OCI-LY3 (cell line): ENCODE measurements around the gene HINT1.

Experiments
- EZH2phosphoT487 ChIP-seq: fragments of 200-600 bp; shearing (Covaris generic); IDR thresholded peaks from 2 replicates; pipeline ENCODE4 v1.6.1; 2018; ENCODE audit warnings: antibody characterized with exemption, mixed run types, low read depth
- TF ChIP-seq, protein P1 (sequence below): fragments of 200-600, 300-600 bp; sonication (generic); IDR thresholded peaks from 2 replicates; pipeline ENCODE4 v1.5.1; 2014; ENCODE audit warnings: antibody characterized with exemption, low read length, low read depth

- TF ChIP-seq, protein P1, sequence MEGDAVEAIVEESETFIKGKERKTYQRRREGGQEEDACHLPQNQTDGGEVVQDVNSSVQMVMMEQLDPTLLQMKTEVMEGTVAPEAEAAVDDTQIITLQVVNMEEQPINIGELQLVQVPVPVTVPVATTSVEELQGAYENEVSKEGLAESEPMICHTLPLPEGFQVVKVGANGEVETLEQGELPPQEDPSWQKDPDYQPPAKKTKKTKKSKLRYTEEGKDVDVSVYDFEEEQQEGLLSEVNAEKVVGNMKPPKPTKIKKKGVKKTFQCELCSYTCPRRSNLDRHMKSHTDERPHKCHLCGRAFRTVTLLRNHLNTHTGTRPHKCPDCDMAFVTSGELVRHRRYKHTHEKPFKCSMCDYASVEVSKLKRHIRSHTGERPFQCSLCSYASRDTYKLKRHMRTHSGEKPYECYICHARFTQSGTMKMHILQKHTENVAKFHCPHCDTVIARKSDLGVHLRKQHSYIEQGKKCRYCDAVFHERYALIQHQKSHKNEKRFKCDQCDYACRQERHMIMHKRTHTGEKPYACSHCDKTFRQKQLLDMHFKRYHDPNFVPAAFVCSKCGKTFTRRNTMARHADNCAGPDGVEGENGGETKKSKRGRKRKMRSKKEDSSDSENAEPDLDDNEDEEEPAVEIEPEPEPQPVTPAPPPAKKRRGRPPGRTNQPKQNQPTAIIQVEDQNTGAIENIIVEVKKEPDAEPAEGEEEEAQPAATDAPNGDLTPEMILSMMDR = no peak
- no peak for TF ChIP-seq EZH2phosphoT487
Measured at GRCh38 chr5:131139321-131139720, 25.7 kb downstream of the HINT1 start.
